ENCODE data around the gene MPRIP.

DNA sequence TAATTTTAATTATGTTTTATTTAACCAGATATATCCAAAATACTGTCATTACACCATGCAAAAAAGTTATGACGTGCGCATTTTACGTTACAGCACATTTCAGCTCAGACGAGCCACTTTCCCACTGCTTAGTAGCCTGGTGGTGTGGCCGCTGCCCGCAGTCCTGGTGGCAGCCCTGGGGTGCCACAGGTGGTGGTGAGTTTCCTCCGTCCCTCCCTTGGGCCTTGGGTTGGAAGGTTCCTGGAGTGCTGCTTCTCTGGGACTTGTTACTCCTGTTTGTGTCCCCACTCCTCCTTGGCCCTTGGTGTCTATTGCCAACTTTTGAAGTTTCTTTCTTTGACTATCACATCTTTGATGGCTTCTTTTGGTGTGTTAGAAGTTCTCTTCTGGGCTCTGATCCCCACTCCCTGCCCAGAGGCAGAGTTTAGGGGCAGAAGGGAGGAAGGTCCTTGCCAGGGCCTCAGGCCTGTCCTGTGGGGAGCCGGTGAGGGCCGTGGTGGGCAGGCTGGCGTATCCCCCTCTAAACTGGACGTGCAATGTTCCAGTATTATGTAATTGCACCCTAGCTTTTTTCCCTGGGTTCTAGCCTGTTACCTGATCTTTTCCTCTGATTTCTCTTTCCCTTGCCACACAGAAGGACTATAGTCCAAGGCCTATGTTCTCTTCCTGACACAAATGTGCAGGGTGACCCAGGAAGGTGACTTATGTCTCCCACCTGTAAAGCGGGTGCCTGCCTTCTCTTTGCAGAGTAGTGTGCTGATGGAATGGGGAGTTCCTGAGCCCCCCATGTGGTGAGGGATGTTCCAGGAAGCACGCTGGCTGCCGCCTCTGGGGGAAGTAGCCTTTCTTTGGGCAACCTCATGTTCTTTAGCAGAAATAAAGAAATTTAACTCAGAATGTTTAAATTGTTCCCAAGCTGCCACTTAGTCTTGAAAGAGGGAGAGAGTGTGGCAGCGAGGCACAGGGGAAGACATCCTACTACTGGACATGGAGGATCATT is 8.4 kb downstream of the MPRIP start:
- TF ChIP-seq POLR2AphosphoS5 (IDR thresholded peaks at IDR 0.05; ENCODE audit: low read depth, low read length) (no peak), PAX5 (IDR thresholded peaks at IDR 0.05; ENCODE audit: insufficient read depth, low read length, severe bottlenecking) (no peak)
